ENCODE data around the gene LY6G6D.

Gene LY6G6D

GRCh38 chr6:31763619-31763940, 48.4 kb downstream of the LY6G6D start:
- TF ChIP-seq, protein P1, sequence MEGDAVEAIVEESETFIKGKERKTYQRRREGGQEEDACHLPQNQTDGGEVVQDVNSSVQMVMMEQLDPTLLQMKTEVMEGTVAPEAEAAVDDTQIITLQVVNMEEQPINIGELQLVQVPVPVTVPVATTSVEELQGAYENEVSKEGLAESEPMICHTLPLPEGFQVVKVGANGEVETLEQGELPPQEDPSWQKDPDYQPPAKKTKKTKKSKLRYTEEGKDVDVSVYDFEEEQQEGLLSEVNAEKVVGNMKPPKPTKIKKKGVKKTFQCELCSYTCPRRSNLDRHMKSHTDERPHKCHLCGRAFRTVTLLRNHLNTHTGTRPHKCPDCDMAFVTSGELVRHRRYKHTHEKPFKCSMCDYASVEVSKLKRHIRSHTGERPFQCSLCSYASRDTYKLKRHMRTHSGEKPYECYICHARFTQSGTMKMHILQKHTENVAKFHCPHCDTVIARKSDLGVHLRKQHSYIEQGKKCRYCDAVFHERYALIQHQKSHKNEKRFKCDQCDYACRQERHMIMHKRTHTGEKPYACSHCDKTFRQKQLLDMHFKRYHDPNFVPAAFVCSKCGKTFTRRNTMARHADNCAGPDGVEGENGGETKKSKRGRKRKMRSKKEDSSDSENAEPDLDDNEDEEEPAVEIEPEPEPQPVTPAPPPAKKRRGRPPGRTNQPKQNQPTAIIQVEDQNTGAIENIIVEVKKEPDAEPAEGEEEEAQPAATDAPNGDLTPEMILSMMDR (IDR thresholded peaks at IDR 0.05; ENCODE audit: low read depth, low read length, missing control alignments) = no peak
- Histone ChIP-seq H3K36me3 (replicated peaks) (no peaks in the 10 kb centered on the region), H3K27me3 (replicated peaks) (no peaks in the 10 kb centered on the region), H3K27ac (no peak overlapping the region), H3K4me3 (ENCODE audit: low read depth, low read length) (no peak overlapping the region)
- in situ Hi-C loops (cut with HindIII; ENCODE audit: low pct_ligation_motif_present, low sequenced_read_pairs) = no loop called here
- DNase-seq = no peak

GRCh38 chr6:31764198-31764597, 49.0 kb downstream of the LY6G6D start:
- Histone ChIP-seq H3K36me3 (replicated peaks) (no peaks in the 10 kb centered on the region), H3K27me3 (replicated peaks) (no peaks in the 10 kb centered on the region), H3K4me3 (ENCODE audit: low read depth, low read length) (no peak overlapping the region), H3K27ac (no peak overlapping the region)
- TF ChIP-seq, protein P1 (IDR thresholded peaks at IDR 0.05; ENCODE audit: low read depth, low read length, missing control alignments) = no peak
- DNase-seq = no peak
- in situ Hi-C loops (cut with HindIII; ENCODE audit: low pct_ligation_motif_present, low sequenced_read_pairs) = no loop called here

DNA sequence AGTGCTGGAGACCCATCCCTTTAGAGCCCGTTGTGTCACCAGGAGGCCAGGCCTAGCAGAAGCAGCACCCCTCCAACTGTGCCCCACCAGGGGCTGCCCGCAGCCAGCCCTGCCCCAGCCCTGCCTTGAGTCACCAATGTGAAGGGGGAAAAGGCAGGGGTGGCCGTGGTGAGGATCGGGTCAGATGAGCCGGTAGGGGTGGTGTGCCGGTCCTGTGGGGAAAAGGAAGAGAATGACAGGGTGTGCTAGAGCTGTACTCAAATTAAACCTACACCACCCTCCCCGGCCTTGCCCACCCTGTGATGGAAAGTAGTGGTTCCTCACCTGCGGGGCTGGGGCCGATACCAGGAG, 50.4 kb downstream of the LY6G6D start:
- Histone ChIP-seq H3K4me3 (ENCODE audit: low read depth, low read length) (no peak overlapping the region), H3K36me3 (replicated peaks) (no peaks in the 10 kb centered on the region)
- in situ Hi-C loops (cut with HindIII; ENCODE audit: low pct_ligation_motif_present, low sequenced_read_pairs) = no loop called here

DNA sequence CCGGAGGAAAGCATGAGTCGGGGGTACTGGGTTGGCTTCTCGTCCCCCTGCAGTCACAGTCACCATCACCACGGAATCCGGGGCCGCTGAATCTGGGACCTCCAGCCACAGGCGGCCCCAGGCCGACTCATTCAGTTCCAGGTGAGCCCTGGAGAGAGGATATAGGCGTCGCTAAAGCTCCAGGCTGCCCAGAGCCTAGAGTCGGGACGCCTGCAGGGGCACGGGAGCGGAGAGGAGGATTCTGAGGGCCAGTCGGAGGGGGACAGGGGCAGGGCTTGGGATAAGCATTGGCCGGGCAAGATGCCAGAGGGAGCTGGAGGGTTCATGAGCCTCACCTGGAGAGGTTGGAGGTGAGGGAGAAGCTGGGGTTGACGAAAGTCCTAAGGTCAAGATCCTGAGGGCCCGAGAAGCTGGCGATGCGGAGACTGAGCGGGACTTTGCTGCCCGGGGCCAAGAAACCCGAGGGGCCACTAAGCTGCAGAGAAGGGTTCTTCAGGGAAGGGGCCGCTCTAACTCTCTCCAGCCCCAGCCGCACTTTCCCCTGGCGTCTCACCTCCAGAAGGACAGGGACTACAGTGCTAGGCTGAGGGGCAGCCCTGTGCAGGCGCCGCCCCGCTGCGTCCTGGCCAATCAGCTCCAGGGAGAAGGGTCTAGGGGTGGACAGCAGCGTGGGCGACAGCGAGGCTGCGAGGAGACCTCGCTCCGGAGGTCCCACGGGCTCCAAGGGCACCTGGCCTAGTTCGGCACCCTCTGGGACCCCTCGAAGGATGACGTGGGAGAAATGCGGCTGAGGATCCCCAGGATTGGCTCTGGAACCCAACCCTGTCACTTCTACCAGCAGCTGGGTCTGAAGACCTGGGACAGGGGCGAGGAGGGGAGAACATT, 51.0 kb downstream of the LY6G6D start:
- peak overlapping the region; percentile 41 for H3K4me3 ChIP-seq (ENCODE audit: low read depth, low read length)
- TF ChIP-seq, protein P1 (IDR thresholded peaks at IDR 0.05; ENCODE audit: low read depth, low read length, missing control alignments) = no peak
- no peaks in the 10 kb centered on the region for H3K36me3 ChIP-seq (replicated peaks)
- no peak for DNase-seq
- in situ Hi-C loops (cut with HindIII; ENCODE audit: low pct_ligation_motif_present, low sequenced_read_pairs) = no loop called here
- H3K27ac ChIP-seq = no peak overlapping the region
- H3K27me3 ChIP-seq (replicated peaks) = no peaks in the 10 kb centered on the region

More for the DNA sequence above, 50.4 kb downstream of the LY6G6D start:
- DNase-seq = no peak
- TF ChIP-seq, protein P1 (IDR thresholded peaks at IDR 0.05; ENCODE audit: low read depth, low read length, missing control alignments) = no peak
- Histone ChIP-seq H3K27me3 (replicated peaks) (no peaks in the 10 kb centered on the region), H3K27ac (no peak overlapping the region)

DNA sequence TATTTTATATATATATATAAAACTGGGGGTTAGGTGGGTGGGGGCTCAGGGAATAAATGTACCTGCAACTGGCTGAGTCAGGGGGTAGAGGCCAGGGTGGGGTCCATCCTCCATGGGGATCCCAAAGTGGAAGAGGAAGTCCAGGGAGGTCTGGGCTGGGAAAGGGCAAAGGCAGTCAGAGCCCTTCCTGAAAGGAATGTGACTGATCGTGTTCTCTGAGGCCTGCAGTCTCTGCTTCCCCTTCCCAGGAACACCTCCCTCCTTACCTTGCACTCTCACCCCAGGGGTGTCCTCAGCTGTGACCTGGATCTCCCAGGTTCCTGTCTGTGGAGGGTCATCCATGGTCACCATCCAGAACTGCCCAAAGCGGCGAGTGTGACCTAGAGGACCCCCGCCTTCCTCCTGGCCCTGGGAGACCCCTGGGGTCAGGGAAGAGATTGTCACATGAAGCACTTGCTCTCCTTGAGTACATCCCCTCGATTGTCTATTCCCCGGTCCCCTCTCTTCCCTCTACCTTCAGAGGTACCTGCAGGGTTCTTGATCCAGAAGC, 52.0 kb downstream of the LY6G6D start:
- Histone ChIP-seq H3K4me3 (ENCODE audit: low read depth, low read length) (no peak overlapping the region), H3K27me3 (replicated peaks) (no peaks in the 10 kb centered on the region), H3K36me3 (replicated peaks) (no peaks in the 10 kb centered on the region), H3K27ac (no peak overlapping the region)
- in situ Hi-C loops (cut with HindIII; ENCODE audit: low pct_ligation_motif_present, low sequenced_read_pairs) = no loop called here
- TF ChIP-seq, protein P1 (IDR thresholded peaks at IDR 0.05; ENCODE audit: low read depth, low read length, missing control alignments) = no peak
- DNase-seq = no peak

Data from brain microvascular endothelial cell (primary cell).